ENCODE results near the gene C16orf82.

DNA sequence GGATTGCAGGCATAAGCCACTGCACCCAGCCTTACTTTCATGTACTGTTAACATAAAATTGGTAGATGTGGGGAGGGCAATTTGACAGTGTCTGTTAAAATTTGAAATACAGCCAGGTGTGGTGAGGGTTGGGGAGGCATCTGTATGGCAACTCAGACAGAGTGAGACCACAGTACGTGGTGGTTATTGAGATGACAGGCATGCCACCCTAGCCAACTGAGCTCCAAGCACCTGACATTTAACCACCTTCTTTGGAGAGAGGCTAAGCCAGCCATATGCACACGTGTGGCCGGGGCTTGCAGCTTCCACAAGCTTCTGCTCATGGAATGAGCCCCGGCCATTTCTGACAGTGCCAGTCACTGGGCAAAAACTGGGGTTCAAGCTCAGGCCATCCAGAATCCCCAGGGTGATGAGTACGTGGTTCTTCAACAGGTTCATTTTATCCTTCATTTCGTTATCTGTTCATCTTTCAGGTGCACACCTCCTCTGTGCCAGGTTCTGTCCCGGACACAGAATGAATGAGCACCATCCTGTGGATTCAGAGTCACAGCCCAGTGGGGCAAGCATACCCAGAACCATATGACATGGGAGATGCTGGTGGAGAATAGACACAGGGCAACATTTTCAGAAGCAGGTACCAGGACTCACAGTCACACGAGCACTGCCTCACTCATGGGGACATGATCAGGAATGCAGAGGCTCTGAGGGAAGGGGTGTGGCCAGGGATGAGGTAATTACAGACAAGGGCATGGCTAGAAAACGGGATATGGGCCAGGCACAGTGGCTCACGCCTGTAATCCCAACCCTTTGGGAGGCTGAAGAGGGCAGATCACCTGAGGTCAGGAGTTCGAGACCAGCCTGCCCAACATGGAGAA lies 36.2 kb downstream of the C16orf82 start:
- TF ChIP-seq ZNF274 (IDR thresholded peaks at IDR 0.05; ENCODE audit: low read depth, low read length) = no peak
- no peak for TF ChIP-seq SUZ12 (IDR thresholded peaks at IDR 0.05; ENCODE audit: extremely low read depth, insufficient read depth, insufficient read length)
- no peak for TF ChIP-seq YY1 (IDR thresholded peaks at IDR 0.05; ENCODE audit: insufficient read depth, insufficient read length)
